GM19035 (cell line): ENCODE results near the gene ST6GALNAC6.
"Not testable (repeated sequence)": the region's sequence is repeated elsewhere in the genome, so short reads cannot be mapped to it uniquely, and the experiment has no call there.

Experiments used
- ATAC-seq: cut with Tn5 transposase; IDR thresholded peaks from one replicate; pipeline ENCODE4 v1.9.1; 2021; ENCODE audit not compliant: unreplicated experiment

The ST6GALNAC6 gene

GRCh38 chr9:127876026-127876763, 23.2 kb downstream of the ST6GALNAC6 start:
- no peak for ATAC-seq

GRCh38 chr9:127875306-127875966, 24.0 kb downstream of the ST6GALNAC6 start:
- ATAC-seq = no peak

DNA sequence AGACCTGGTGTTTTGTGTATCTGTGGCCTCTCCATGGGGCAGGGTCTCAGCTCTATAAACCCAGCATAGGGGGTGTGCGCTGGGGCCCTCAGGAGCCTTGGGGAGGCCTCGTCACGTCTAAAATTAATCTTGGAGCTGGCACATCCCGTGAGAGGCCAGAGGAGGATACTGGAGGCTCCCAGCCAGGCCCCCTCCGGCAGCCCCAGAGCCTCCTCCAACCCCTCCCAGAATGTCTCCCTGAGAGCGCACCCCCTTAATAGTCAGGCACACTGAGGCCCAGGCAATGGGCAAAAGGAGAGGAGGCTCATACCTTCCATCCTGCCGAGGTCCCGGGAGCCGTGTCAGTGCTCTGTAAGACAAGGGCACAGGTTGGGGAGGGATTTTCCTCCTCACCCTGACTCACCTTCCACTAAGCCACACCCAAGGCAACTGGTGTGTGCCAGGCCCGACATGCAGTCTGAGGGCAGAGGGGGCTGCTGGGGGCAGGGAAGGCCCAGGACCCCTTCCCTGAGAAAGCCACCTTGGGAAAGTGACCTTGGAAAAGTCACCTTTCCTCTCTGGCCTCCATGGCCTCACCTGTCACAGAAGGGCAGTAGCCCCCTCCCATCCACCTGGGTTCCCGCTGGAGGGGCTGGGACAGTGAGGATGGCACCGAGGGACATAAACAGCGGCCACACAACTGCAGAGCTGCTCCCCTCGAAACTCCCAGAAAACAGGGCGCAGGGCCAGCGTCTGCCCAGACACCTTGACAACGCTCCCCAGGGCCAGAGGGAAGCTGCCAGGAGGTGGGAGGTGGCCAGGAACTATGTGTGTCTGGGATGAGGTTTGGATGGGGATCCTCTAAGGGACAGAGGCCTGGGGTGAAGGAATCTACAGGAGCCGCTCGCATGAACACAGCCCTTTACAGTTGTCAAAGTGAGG, 24.8 kb downstream of the ST6GALNAC6 start:
- no peak for ATAC-seq

DNA sequence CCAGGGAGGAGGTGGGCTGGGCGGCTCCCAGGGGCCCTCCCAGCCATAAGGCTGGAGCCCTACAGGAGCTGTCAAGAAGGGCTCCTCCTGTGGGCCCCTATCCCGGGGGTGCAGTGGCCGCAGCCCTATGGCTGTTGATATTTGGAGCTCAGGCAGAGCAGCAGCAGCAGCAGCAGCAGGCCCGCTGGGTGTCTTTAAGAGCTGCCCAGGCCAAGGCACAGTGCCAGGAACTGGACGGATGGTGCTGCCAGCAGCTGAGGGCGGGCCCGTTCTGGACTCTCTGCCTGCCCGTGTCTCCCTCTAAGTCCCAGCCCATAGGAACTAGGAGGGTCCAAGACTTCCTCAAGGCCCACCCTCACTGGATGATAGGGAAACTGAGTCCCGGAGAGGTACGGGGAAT, 25.5 kb downstream of the ST6GALNAC6 start:
- no peak for ATAC-seq

GRCh38 chr9:127873223-127873691, 26.1 kb downstream of the ST6GALNAC6 start:
- ATAC-seq = no peak

- ATAC-seq = no peak
Measured at GRCh38 chr9:127872369-127873222, 26.8 kb downstream of the ST6GALNAC6 start.

GRCh38 chr9:127871531-127871930, 27.9 kb downstream of the ST6GALNAC6 start:
- ATAC-seq = no peak

DNA sequence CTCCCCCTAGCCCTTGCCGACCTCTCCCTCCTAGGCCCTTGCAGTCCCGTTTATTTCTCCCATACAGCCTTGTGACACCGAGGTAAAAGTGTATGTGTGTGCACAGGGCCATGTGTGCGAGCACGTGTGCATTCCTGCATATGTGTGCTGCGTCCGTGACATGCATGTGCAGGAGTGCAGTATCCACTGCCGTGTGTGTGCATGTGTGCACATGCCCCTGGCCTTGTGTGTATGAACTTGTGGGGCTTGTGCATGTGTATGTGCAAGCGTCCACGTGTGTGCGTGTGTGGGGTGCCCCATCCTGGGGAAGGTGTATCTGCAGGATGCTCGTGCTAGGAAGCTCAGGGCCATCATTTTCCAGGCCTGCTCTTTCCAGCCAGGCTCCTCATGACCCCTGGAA, 28.5 kb downstream of the ST6GALNAC6 start:
- ATAC-seq = no peak

DNA sequence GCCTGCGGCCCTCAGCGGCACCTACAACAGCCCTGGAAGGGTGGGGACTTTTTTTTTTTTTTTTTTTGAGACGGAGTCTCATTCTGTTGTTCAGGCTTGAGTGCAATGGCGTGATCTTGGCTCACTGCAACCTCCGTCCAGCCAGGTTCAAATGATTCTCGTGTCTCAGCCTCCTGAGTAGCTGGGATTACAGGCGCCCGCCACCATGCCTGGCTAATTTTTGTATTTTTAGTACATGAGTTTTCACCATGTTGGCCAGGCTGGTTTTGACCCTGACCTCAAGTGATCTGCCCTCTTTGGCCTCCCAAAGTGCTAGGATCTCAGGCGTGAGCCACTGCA, 29.3 kb downstream of the ST6GALNAC6 start:
- not testable (repeated sequence) for ATAC-seq

DNA sequence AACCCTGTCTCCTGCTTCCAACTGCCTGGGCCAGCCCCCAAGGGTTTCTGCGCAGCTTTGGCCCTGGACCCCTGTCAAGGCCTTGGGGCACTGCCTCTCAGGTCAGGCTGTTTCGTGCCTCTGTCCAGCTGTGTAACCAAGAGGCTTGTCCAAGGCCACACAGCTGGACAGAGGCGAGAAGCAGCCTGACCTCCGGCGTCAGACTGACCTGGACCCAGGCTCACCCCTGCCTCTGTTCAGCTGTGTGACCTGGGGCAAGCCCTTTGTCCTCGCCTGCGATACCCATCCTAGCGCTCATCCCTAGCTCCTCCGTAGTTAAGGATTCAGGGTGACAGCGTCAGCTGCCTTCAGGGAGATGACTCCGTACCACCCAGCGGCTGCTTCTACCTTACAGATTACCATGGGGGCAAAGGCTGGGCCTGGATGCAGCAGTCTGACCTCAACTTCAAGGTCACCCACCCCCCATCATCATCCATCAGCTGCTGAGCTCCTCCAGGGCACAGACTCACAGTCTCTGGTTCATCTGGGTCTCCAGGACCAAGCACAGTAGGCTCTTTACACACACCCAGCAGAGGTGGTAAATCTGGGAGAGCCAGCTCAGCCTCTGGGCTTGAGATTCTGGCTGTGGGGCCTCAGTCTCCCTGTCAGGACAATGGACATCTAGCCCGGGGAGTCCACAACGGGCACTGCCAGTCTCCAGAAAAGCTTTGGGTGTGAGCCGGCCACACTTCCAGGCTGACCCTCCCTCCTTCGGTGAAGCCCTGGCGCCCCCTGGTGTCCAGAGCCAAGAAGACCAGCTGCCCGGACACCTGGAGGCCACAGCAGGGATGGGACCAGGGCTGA, 29.9 kb downstream of the ST6GALNAC6 start:
- peak; percentile 67 for ATAC-seq

DNA sequence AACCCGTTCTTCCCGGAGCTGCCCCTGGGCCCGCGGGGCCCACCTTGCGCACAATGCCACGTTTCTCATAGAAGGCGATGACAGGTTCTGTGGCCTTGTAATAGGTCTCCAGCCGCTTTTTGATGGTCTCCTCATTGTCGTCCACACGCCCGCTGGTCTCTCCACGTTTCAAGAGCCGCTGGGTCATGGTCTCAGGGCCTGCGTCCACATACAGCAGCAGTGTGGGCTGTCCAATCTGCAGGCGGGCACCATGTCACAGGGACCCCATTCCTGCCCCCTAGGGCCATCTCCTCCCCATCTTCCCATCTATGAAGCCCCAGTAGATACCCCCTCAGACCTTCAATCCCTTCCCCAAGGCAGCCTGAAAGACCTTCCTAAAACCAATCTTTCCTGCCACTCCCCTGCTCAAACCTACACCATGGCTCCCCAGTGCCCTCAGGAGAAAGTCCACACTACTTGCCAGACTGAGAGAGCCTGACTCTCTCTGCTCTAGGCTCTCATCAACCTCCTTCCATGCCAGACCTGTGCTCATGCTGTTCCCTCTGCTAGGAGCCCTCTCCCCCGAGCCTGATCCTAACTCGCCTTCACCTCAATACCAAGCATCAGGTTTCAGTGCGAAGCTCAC, 31.0 kb downstream of the ST6GALNAC6 start:
- ATAC-seq = no peak

DNA sequence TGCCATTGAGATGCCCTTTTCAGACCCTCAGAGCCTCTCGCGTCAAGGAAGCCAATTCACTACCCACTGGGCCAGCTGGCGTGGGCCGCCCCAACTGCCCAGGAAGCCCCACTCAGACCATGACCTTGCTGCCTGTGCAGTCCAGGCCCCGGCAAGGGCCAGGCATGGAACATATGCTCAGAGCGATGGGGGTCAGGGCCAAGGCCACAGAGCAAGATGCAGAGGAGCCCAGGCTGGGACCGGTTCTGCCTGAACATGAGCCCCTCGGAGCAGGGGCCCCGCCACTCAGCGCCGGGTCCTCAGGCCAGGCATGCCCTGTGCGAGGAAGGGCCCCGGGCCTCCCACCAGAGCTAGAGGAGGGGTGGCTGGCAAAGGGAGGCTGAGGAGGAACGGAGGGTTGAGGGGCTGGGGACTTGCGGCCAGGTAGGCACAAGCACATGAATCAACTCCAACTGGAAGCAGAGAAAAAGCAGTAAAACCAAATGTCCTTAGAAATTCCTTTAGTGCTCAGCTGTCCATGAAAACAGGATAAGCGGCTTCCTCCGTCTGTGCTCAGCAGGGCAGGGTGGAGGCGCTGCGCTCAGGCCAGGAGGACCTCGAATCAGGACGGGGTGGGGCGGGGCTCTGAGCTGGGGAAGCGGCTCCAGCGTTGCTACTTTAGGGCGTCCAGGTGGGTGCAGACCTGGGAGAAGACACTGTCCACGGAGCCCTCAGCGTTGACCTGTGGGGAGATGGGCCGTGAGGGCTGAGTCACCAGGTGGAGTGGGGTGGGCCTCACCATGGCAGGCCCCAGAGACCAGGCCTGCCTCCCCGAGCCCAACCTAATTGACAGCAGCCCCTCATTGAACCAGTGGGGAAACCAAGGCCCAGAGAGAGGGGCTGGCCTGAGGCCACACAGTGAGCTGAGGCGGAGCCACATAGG, 31.8 kb downstream of the ST6GALNAC6 start:
- ATAC-seq = no peak

DNA sequence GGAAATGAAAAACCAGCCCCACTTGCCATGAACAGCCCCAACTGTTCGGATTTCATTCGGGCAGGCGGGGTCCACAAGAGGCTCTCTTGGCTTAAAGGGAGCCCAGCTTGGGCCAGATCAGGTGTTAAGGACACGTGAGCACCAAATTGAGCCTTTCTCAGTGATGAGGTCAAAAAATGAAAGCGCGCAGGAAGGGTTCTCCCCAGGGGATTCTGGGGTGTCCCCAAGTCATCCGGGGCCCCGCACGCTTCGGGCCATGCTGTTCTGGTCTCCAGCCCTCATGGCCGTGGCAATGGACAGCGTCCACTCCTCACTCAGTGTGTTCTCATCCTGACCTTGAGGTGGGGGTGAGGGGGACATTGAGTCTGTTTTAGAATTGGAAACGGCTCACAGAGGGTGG, 32.9 kb downstream of the ST6GALNAC6 start:
- no peak for ATAC-seq

GRCh38 chr9:127865645-127866464, 33.5 kb downstream of the ST6GALNAC6 start:
- no peak for ATAC-seq

DNA sequence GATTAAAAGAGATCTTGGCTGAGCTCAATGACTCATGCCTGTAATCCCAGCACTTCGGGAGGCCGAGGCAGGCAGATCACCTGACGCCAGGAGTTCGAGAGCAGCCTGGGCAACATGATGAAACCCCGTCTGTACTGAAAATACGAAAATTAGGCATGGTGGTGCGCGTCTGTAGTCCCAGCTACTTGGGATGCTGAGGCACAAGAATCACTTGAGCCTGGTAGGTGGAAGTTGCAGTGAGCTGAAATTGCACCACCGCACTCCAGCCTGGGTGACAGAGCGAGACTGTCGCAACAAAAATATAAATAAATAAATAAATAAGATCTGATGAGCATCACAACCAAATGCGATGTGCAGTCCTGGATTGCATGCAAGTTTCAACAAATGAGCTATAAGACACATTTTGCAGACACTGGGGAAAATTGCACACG, 36.2 kb downstream of the ST6GALNAC6 start:
- ATAC-seq = no peak

DNA sequence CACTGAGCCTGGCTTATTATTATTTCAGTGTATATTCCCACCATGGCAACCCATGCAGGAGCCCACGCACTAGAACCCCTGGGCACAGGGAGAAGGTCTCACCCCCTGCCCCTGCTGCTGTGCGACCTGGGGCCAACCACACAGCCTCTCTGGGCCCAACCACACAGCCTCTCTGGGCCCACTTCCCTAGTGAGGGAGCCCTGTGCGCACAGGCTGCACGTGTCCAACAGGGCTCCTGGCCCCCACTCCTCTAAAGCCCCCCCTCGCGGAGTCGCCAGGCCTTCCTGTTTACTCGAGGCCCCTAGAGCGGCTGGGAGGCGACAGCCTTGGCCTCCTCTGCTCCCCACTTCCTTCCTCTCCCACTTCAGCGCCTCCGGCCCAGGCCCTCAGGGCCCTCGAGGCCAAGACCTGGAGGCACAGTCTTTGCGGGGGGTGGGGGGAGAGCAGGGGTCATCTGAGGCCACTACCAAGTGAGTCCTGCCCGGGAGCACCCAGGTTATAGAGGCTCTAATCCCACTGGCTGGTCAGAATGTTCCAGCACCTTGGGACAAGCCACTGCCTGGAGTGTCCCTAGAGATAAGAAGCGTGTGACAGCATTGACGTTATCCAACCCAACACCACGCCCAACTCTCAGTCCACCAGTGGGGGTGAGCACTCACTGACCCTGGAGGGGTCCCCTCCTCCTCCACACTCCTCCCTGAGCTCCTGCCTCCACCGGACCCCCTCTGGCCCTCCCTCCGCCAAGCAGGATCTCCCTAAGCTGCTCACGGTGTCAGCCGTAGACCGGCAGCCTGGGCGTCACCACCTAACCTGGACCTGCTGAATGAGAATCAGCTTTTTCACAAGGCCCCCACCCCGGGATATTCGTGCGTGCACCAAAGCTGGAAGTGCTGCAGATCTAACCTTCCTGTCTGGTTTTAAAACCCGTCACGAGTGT, 37.1 kb downstream of the ST6GALNAC6 start:
- ATAC-seq = no peak
